SK-N-SH treated with all-trans-retinoic acid at 6 μM for 48 hours (cell line): ENCODE data around the gene EP400.

Experiments used
- ARNTL ChIP-seq: fragments of 450-650 bp; formaldehyde crosslinking; IDR thresholded peaks from 2 replicates; pipeline ENCODE4 v1.5.0; 2020; ENCODE audit warnings: low read depth, mild to moderate bottlenecking, moderate library complexity, borderline replicate concordance
- CSRNP3 ChIP-seq: fragments of 250-450 bp; sonication (Bioruptor Pico); IDR thresholded peaks from 2 replicates; pipeline ENCODE4 v1.5.1; 2021; ENCODE audit warnings: mild to moderate bottlenecking, moderate library complexity
- GLIS3 ChIP-seq: fragments of 250-450 bp; sonication (Bioruptor Pico); IDR thresholded peaks from 2 replicates; pipeline ENCODE4 v1.5.0; 2020; ENCODE audit warnings: mild to moderate bottlenecking, moderate library complexity
- PPARA ChIP-seq: fragments of 250-450 bp; sonication (Bioruptor Pico); IDR thresholded peaks from 2 replicates; pipeline ENCODE4 v1.5.0; 2020; ENCODE audit warnings: mild to moderate bottlenecking, borderline replicate concordance
- TCF4 ChIP-seq: fragments of 250-450 bp; sonication (Bioruptor Pico); IDR thresholded peaks from 2 replicates; pipeline ENCODE4 v1.8.0; 2021; ENCODE audit warnings: mild to moderate bottlenecking, moderate library complexity, borderline replicate concordance
- ZC3H10 ChIP-seq: fragments of 250-450 bp; sonication (Bioruptor Pico); IDR thresholded peaks from 2 replicates; pipeline ENCODE4 v1.5.1; 2021; ENCODE audit warnings: mild to moderate bottlenecking, moderate library complexity
- ZNF70 ChIP-seq: fragments of 450-650 bp; formaldehyde crosslinking; IDR thresholded peaks from 2 replicates; pipeline ENCODE4 v1.5.0; 2020; ENCODE audit warnings: mild to moderate bottlenecking, moderate library complexity
- ZNF8 ChIP-seq: fragments of 450-650 bp; formaldehyde crosslinking; IDR thresholded peaks from 2 replicates; pipeline ENCODE4 v1.5.0; 2020; ENCODE audit warnings: mild to moderate bottlenecking, moderate library complexity
- TF ChIP-seq, protein P1 (sequence below): fragments of 250-450 bp; sonication (Bioruptor Pico); IDR thresholded peaks from 2 replicates; pipeline ENCODE4 v1.5.0; 2020; ENCODE audit warnings: mild to moderate bottlenecking, moderate library complexity

GRCh38 chr12:132065203-132065602 lies 115.5 kb downstream of the EP400 start:
- TF ChIP-seq ZNF70 (no peak), CSRNP3 (CRISPR knock-in tag) (no peak), TCF4 (CRISPR knock-in tag) (no peak), ZC3H10 (no peak), ZNF8 (CRISPR knock-in tag) (no peak), PPARA (CRISPR knock-in tag) (no peak), GLIS3 (no peak), ARNTL (no peak)
- TF ChIP-seq, protein P1, sequence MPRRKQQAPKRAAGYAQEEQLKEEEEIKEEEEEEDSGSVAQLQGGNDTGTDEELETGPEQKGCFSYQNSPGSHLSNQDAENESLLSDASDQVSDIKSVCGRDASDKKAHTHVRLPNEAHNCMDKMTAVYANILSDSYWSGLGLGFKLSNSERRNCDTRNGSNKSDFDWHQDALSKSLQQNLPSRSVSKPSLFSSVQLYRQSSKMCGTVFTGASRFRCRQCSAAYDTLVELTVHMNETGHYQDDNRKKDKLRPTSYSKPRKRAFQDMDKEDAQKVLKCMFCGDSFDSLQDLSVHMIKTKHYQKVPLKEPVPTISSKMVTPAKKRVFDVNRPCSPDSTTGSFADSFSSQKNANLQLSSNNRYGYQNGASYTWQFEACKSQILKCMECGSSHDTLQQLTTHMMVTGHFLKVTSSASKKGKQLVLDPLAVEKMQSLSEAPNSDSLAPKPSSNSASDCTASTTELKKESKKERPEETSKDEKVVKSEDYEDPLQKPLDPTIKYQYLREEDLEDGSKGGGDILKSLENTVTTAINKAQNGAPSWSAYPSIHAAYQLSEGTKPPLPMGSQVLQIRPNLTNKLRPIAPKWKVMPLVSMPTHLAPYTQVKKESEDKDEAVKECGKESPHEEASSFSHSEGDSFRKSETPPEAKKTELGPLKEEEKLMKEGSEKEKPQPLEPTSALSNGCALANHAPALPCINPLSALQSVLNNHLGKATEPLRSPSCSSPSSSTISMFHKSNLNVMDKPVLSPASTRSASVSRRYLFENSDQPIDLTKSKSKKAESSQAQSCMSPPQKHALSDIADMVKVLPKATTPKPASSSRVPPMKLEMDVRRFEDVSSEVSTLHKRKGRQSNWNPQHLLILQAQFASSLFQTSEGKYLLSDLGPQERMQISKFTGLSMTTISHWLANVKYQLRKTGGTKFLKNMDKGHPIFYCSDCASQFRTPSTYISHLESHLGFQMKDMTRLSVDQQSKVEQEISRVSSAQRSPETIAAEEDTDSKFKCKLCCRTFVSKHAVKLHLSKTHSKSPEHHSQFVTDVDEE (CRISPR knock-in tag): no peak
